ENCODE measurements around the gene HOXB6.

HOXB6 gene

DNA sequence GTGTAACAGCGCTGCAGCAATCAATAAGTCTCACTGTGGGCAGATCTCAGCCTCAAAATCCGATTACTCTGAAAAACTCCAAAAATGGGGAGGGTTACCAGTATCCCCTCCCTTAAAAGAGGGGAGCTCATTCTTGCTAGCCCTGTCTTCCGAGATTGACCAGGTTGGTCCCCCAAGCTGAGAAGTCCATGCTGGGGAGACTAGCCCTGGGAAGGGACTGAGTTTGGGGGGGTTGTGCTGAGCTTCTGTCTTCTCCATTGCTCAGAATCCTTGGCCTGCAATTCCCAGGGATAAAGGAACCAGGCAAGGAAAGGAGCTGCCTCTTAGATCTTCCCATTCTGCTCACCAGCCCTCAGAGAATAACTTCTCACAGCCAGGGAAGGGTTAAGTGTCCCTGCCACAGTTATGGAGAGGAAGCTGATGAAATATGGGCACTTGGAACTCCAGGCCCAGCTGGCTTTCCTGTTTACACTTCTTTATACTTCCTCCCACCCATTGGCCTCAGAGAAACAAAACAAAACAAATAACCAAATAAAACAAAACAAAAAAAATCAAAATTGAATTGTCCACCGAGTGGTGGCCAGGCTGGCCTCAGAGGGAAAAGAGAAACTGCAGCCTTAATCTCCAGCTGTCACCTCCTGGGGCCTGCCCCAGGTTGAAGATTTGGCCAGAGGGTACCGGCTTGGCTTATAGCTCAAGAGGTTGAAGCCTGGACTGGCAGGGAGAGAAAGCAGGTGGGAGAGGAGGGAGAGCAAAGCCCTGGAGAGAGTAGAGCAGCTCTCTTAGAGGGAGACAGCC lies 17.3 kb downstream of the HOXB6 start (continued):
- TF ChIP-seq, protein P1, sequence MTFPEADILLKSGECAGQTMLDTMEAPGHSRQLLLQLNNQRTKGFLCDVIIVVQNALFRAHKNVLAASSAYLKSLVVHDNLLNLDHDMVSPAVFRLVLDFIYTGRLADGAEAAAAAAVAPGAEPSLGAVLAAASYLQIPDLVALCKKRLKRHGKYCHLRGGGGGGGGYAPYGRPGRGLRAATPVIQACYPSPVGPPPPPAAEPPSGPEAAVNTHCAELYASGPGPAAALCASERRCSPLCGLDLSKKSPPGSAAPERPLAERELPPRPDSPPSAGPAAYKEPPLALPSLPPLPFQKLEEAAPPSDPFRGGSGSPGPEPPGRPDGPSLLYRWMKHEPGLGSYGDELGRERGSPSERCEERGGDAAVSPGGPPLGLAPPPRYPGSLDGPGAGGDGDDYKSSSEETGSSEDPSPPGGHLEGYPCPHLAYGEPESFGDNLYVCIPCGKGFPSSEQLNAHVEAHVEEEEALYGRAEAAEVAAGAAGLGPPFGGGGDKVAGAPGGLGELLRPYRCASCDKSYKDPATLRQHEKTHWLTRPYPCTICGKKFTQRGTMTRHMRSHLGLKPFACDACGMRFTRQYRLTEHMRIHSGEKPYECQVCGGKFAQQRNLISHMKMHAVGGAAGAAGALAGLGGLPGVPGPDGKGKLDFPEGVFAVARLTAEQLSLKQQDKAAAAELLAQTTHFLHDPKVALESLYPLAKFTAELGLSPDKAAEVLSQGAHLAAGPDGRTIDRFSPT (tag by site-specific recombination; IDR thresholded peaks at IDR 0.05), result no peak
- TF ChIP-seq REPIN1 (tag by site-specific recombination; IDR thresholded peaks at IDR 0.05; ENCODE audit: low read depth) (no peak), ZNF175 (tag by site-specific recombination; IDR thresholded peaks at IDR 0.05) (no peak), ZNF366 (tag by site-specific recombination; conservative IDR thresholded peaks at IDR 0.05) (peak; percentile 60), ZNF214 (tag by site-specific recombination; IDR thresholded peaks at IDR 0.05; ENCODE audit: borderline replicate concordance) (no peak), ZNF585B (tag by site-specific recombination; IDR thresholded peaks at IDR 0.05) (no peak), ZNF610 (tag by site-specific recombination; IDR thresholded peaks at IDR 0.05; ENCODE audit: borderline replicate concordance) (peak; percentile 76; the same call in 1 of the 2 replicates), KLF8 (tag by site-specific recombination; IDR thresholded peaks at IDR 0.05) (no peak), ZFP3 (tag by site-specific recombination; IDR thresholded peaks at IDR 0.05; ENCODE audit: low read depth) (no peak), ZNF658 (tag by site-specific recombination; IDR thresholded peaks at IDR 0.05) (no peak), ZNF112 (tag by site-specific recombination; IDR thresholded peaks at IDR 0.05) (no peak), ZNF623 (tag by site-specific recombination; IDR thresholded peaks at IDR 0.05) (no peak), YY1 (tag by site-specific recombination; IDR thresholded peaks at IDR 0.05) (no peak), PRDM1 (tag by site-specific recombination; IDR thresholded peaks at IDR 0.05) (peak; percentile 97), OVOL3 (tag by site-specific recombination; IDR thresholded peaks at IDR 0.05) (no peak; the same call in 1 of the 2 replicates), BCL11B (tag by site-specific recombination; IDR thresholded peaks at IDR 0.05; ENCODE audit: low read depth) (no peak), ZNF394 (tag by site-specific recombination; IDR thresholded peaks at IDR 0.05; ENCODE audit: borderline replicate concordance) (no peak; the same call in 1 of the 2 replicates), EGR2 (tag by site-specific recombination; IDR thresholded peaks at IDR 0.05; ENCODE audit: low read depth) (no peak), ZNF391 (tag by site-specific recombination; IDR thresholded peaks at IDR 0.05; ENCODE audit: borderline replicate concordance, low read depth) (no peak), ZNF19 (tag by site-specific recombination; IDR thresholded peaks at IDR 0.05; ENCODE audit: low read depth) (no peak), GLI2 (tag by site-specific recombination; IDR thresholded peaks at IDR 0.05; ENCODE audit: borderline replicate concordance, low read depth) (no peak; the same call in 1 of the 2 replicates)
- TF ChIP-seq, protein P2, sequence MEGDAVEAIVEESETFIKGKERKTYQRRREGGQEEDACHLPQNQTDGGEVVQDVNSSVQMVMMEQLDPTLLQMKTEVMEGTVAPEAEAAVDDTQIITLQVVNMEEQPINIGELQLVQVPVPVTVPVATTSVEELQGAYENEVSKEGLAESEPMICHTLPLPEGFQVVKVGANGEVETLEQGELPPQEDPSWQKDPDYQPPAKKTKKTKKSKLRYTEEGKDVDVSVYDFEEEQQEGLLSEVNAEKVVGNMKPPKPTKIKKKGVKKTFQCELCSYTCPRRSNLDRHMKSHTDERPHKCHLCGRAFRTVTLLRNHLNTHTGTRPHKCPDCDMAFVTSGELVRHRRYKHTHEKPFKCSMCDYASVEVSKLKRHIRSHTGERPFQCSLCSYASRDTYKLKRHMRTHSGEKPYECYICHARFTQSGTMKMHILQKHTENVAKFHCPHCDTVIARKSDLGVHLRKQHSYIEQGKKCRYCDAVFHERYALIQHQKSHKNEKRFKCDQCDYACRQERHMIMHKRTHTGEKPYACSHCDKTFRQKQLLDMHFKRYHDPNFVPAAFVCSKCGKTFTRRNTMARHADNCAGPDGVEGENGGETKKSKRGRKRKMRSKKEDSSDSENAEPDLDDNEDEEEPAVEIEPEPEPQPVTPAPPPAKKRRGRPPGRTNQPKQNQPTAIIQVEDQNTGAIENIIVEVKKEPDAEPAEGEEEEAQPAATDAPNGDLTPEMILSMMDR (tag by site-specific recombination; IDR thresholded peaks at IDR 0.05), result no peak
- TF ChIP-seq, protein P3, sequence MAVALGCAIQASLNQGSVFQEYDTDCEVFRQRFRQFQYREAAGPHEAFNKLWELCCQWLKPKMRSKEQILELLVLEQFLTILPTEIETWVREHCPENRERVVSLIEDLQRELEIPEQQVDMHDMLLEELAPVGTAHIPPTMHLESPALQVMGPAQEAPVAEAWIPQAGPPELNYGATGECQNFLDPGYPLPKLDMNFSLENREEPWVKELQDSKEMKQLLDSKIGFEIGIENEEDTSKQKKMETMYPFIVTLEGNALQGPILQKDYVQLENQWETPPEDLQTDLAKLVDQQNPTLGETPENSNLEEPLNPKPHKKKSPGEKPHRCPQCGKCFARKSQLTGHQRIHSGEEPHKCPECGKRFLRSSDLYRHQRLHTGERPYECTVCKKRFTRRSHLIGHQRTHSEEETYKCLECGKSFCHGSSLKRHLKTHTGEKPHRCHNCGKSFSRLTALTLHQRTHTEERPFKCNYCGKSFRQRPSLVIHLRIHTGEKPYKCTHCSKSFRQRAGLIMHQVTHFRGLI (tag by site-specific recombination; IDR thresholded peaks at IDR 0.05), result no peak
- TF ChIP-seq, protein P4, sequence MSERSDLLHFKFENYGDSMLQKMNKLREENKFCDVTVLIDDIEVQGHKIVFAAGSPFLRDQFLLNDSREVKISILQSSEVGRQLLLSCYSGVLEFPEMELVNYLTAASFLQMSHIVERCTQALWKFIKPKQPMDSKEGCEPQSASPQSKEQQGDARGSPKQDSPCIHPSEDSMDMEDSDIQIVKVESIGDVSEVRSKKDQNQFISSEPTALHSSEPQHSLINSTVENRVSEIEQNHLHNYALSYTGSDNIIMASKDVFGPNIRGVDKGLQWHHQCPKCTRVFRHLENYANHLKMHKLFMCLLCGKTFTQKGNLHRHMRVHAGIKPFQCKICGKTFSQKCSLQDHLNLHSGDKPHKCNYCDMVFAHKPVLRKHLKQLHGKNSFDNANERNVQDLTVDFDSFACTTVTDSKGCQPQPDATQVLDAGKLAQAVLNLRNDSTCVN (tag by site-specific recombination; optimal IDR thresholded peaks at IDR 0.05), result no peak
- TF ChIP-seq, protein P5, sequence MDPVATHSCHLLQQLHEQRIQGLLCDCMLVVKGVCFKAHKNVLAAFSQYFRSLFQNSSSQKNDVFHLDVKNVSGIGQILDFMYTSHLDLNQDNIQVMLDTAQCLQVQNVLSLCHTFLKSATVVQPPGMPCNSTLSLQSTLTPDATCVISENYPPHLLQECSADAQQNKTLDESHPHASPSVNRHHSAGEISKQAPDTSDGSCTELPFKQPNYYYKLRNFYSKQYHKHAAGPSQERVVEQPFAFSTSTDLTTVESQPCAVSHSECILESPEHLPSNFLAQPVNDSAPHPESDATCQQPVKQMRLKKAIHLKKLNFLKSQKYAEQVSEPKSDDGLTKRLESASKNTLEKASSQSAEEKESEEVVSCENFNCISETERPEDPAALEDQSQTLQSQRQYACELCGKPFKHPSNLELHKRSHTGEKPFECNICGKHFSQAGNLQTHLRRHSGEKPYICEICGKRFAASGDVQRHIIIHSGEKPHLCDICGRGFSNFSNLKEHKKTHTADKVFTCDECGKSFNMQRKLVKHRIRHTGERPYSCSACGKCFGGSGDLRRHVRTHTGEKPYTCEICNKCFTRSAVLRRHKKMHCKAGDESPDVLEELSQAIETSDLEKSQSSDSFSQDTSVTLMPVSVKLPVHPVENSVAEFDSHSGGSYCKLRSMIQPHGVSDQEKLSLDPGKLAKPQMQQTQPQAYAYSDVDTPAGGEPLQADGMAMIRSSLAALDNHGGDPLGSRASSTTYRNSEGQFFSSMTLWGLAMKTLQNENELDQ (tag by site-specific recombination; IDR thresholded peaks at IDR 0.05; ENCODE audit: low read depth), result no peak
- TF ChIP-seq, protein P6, sequence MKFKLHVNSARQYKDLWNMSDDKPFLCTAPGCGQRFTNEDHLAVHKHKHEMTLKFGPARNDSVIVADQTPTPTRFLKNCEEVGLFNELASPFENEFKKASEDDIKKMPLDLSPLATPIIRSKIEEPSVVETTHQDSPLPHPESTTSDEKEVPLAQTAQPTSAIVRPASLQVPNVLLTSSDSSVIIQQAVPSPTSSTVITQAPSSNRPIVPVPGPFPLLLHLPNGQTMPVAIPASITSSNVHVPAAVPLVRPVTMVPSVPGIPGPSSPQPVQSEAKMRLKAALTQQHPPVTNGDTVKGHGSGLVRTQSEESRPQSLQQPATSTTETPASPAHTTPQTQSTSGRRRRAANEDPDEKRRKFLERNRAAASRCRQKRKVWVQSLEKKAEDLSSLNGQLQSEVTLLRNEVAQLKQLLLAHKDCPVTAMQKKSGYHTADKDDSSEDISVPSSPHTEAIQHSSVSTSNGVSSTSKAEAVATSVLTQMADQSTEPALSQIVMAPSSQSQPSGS (tag by site-specific recombination; IDR thresholded peaks at IDR 0.05; ENCODE audit: low read depth), result no peak
- TF ChIP-seq, protein P7, sequence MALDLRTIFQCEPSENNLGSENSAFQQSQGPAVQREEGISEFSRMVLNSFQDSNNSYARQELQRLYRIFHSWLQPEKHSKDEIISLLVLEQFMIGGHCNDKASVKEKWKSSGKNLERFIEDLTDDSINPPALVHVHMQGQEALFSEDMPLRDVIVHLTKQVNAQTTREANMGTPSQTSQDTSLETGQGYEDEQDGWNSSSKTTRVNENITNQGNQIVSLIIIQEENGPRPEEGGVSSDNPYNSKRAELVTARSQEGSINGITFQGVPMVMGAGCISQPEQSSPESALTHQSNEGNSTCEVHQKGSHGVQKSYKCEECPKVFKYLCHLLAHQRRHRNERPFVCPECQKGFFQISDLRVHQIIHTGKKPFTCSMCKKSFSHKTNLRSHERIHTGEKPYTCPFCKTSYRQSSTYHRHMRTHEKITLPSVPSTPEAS (tag by site-specific recombination; IDR thresholded peaks at IDR 0.05), result no peak; the same call in 1 of the 2 replicates
